ENCODE results near the gene P2RY6. TPM values are rescaled to one million over a fixed set of nuclear protein-coding genes. Genes with fewer than 3 reads are reported as not detected.

Gene P2RY6
- total and polyA plus RNA-seq, 2 of the 4 experiments (the other 2 are of a cell fraction), result 0.44 TPM; not detected in 1

DNA sequence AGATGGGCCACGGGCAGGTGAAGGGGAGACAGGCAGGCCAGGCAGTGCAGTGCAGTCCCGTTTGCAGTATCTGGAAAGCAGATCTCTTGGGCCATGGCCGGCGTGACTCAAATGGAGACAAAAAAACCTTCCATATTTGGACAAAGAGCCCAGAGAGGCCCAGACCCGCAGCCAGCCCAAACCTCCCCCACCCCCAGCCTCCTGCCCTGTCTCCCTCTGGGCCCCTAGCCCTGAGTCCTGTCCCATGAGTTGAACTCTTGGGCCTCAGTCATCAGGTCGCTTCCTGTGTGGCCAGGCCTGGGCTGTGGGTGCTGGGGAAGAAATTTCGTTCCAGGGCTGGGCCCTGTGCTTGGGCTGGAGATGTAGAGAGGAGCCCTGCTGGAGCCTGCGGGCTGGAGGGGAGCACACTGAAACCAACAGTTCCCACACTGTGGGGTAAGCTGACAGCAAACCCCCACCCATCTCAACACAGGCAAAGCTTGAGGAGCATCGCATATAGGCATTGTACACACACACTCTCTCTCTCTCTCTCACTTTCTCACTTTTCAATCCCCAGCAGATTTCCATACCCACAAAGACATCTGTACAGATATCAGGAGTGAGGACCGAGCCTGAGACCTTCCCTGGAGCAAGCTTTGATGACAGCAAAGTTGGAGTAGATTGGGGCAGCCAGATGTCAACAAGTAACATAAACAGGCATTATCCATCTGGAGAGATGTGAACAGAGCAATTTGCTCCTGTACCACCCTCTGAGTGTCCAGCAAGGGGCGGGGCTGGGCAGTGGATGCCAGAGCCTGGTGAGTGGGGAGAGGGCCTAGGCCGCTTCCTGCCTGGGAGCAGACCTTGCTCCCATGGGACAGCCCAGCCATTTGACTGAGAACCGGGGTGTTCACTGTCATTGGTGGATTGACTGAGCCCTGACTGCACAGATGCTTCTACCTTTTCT is 53.2 kb downstream of the P2RY6 start (continued):
- TF ChIP-seq, protein P1, sequence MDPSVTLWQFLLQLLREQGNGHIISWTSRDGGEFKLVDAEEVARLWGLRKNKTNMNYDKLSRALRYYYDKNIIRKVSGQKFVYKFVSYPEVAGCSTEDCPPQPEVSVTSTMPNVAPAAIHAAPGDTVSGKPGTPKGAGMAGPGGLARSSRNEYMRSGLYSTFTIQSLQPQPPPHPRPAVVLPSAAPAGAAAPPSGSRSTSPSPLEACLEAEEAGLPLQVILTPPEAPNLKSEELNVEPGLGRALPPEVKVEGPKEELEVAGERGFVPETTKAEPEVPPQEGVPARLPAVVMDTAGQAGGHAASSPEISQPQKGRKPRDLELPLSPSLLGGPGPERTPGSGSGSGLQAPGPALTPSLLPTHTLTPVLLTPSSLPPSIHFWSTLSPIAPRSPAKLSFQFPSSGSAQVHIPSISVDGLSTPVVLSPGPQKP (IDR thresholded peaks at IDR 0.05; ENCODE audit: borderline replicate concordance, low read depth, low read length), result no peak
- TF ChIP-seq FOS (IDR thresholded peaks at IDR 0.05; ENCODE audit: low read depth, low read length) (no peak), RFX5 (IDR thresholded peaks at IDR 0.05; ENCODE audit: low read depth, low read length) (no peak)

All from IMR-90 (cell line).